OCI-LY3 (cell line): ENCODE results near the gene CALM3.

Experiments
- H2AFZ ChIP-seq: fragments of 200-600, 300-600 bp; shearing (Covaris generic); 2 replicates; pipeline ENCODE4 v1.6.0; 2014; ENCODE audit warnings: antibody characterized with exemption, low read depth, low read length
- H3K27ac ChIP-seq: fragments of 200-600, 300-600 bp; sonication (generic); 2 replicates; pipeline ENCODE4 v1.5.1; 2014; ENCODE audit warnings: mild to moderate bottlenecking, low read length, moderate library complexity, mixed read lengths
- H3K27me3 ChIP-seq: fragments of 200-600, 300-600 bp; sonication (generic); 2 replicates; pipeline ENCODE4 v1.6.1; 2014; ENCODE audit warnings: low read depth, low read length, mixed read lengths
- H3K36me3 ChIP-seq: fragments of 200-600, 300-600 bp; sonication (generic); replicated peaks from 2 replicates; pipeline ENCODE3; 2014; ENCODE audit warnings: low read depth, low read length, mixed read lengths
- H3K4me1 ChIP-seq: fragments of 300-600, 200-600 bp; sonication (generic); 2 replicates; pipeline ENCODE4 v1.6.1; 2014; ENCODE audit warnings: low read length, mixed read lengths
- H3K4me2 ChIP-seq: fragments of 200-600, 300-600 bp; sonication (generic); 2 replicates; pipeline ENCODE4 v1.6.1; 2014; ENCODE audit warnings: low read length, mixed read lengths
- H3K4me3 ChIP-seq: fragments of 300-600, 200-600 bp; sonication (generic); 2 replicates; pipeline ENCODE4 v1.5.1; 2014; ENCODE audit warnings: antibody characterized with exemption, mild to moderate bottlenecking, low read length, moderate library complexity
- H3K79me2 ChIP-seq: fragments of 300-600, 200-600 bp; shearing (Covaris generic); 2 replicates; pipeline ENCODE4 v1.6.1; 2014; ENCODE audit warnings: mild to moderate bottlenecking, low read length, mixed read lengths
- H3K9ac ChIP-seq: fragments of 300-600, 200-600 bp; shearing (Covaris generic); 2 replicates; pipeline ENCODE4 v1.6.0; 2014; ENCODE audit warnings: mild to moderate bottlenecking, low read length, moderate library complexity
- H3K9me3 ChIP-seq: fragments of 200-600, 300-600 bp; shearing (Covaris generic); 2 replicates; pipeline ENCODE4 v1.6.1; 2014; ENCODE audit warnings: low read length, mixed read lengths; ENCODE audit not compliant: insufficient read depth
- H4K20me1 ChIP-seq: fragments of 200-600, 300-600 bp; sonication (generic); 2 replicates; pipeline ENCODE4 v1.6.1; 2016; ENCODE audit warnings: low read length, mixed read lengths; ENCODE audit not compliant: insufficient read depth
- CTCF ChIP-seq: fragments of 200-600, 300-600 bp; sonication (generic); IDR thresholded peaks from 2 replicates; pipeline ENCODE4 v1.5.1; 2014; ENCODE audit warnings: antibody characterized with exemption, low read length, low read depth
- EZH2phosphoT487 ChIP-seq: fragments of 200-600 bp; shearing (Covaris generic); IDR thresholded peaks from 2 replicates; pipeline ENCODE4 v1.6.1; 2018; ENCODE audit warnings: antibody characterized with exemption, mixed run types, low read depth

Gene CALM3

DNA sequence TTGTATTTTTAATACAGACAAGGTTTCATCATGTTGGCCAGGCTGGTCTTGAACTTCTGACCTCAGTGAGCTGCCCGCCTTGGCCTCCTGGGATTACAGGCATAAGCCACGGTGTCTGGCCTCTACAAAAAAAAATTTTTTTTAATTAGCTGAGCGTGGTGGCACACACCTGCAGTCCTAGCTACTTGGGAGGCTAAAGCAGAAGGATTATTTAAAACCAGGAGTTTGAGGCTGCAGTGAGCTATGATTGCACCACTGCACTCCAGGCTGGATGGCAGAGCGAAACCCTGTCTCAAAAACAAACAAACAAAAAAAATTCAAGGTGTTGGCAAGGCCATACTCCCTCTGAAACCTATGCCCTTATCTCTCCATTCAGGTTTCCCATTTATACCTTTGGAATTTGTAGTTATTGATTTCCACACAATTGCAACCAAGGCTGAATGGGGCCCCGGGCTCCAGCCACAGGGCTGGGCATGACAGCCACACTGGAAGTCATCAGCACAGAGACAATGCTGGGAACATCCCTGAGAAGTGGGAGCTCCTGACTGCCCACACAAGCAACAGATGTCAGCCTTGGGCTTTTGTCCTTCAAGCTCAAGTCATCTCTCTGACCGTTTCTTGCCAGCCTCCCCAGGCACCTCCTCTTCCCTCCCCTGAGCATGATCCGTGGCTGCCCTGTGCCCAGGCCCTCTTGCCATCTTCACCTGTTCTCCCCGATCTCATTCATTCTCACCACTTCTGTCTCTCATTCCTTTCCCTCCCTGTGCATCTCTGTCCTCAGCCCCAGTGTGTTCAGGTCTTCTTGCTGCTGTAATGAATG, 27.2 kb upstream of the CALM3 start:
- Histone ChIP-seq H3K27ac (no peak overlapping the region), H3K79me2 (no peaks in the 10 kb centered on the region), H4K20me1 (no peaks in the 10 kb centered on the region), H2AFZ (no peak overlapping the region), H3K36me3 (peaks cover 2% of the 10 kb centered on the region), H3K4me2 (no peak overlapping the region), H3K27me3 (0 out of 2 replicates have a peak, but pooled peaks cover 5% of the 10 kb centered on the region), H3K9me3 (no peaks in the 10 kb centered on the region), H3K4me1 (peaks cover 14% of the 10 kb centered on the region), H3K9ac (no peak overlapping the region), H3K4me3 (no peak overlapping the region)
- TF ChIP-seq CTCF (no peak), EZH2phosphoT487 (no peak)

GRCh38 chr19:46574533-46574932, 26.6 kb upstream of the CALM3 start:
- Histone ChIP-seq H3K79me2 (no peaks in the 10 kb centered on the region), H3K9ac (no peak overlapping the region), H3K9me3 (no peaks in the 10 kb centered on the region), H3K27me3 (0 out of 2 replicates have a peak, but pooled peaks cover 5% of the 10 kb centered on the region), H3K27ac (no peak overlapping the region), H3K4me1 (peaks cover 14% of the 10 kb centered on the region), H3K4me2 (no peak overlapping the region), H2AFZ (no peak overlapping the region), H3K4me3 (no peak overlapping the region), H4K20me1 (no peaks in the 10 kb centered on the region), H3K36me3 (peaks cover 2% of the 10 kb centered on the region)
- no peak for TF ChIP-seq EZH2phosphoT487
- no peak for TF ChIP-seq CTCF

DNA sequence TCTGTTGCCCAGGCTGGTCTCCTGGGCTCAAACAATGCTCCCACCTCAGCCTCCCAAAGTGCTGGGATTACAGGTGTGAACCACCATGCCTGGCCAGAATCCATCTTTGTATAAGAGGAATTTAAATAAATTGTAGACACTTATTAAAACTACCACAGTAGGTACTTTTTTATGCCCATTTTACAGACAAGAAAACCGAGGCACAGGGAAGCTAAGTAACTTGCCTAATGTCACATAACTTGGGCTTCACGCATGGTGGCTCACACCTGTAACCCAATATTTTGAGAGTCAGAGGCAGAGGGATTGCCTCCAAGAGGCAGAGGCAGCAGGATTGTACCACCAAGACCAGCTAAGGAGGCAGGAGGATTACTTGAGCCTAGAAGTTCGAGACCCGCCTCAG, 22.7 kb upstream of the CALM3 start:
- Histone ChIP-seq H3K36me3 (peaks cover 2% of the 10 kb centered on the region), H3K9ac (no peak overlapping the region)
- TF ChIP-seq CTCF = no peak
- TF ChIP-seq EZH2phosphoT487 = no peak

GRCh38 chr19:46579361-46579879, 21.7 kb upstream of the CALM3 start:
- Histone ChIP-seq H3K4me2 (no peak overlapping the region), H3K79me2 (no peaks in the 10 kb centered on the region), H4K20me1 (no peaks in the 10 kb centered on the region), H3K9ac (no peak overlapping the region), H3K36me3 (peaks cover 2% of the 10 kb centered on the region), H2AFZ (no peak overlapping the region), H3K9me3 (no peaks in the 10 kb centered on the region), H3K4me1 (peaks cover 14% of the 10 kb centered on the region), H3K4me3 (no peak overlapping the region), H3K27me3 (0 out of 2 replicates have a peak, but pooled peaks cover 3% of the 10 kb centered on the region), H3K27ac (no peak overlapping the region)
- TF ChIP-seq EZH2phosphoT487 (no peak), CTCF (no peak)

More for the DNA sequence above, 22.7 kb upstream of the CALM3 start:
- no peak overlapping the region for H2AFZ ChIP-seq
- H4K20me1 ChIP-seq = no peaks in the 10 kb centered on the region
- no peak overlapping the region for H3K4me3 ChIP-seq
- H3K27me3 ChIP-seq = no peaks in the 10 kb centered on the region
- H3K4me2 ChIP-seq = no peak overlapping the region
- H3K4me1 ChIP-seq = peaks cover 14% of the 10 kb centered on the region
- no peaks in the 10 kb centered on the region for H3K79me2 ChIP-seq
- H3K9me3 ChIP-seq = no peaks in the 10 kb centered on the region
- no peak overlapping the region for H3K27ac ChIP-seq
